GM21447 (cell line): Measurements from ENCODE around the gene SMARCC2.
"Not testable (repeated sequence)": the region's sequence is repeated elsewhere in the genome, so short reads cannot be mapped to it uniquely, and the experiment has no call there.

ENCODE experiments used
- ATAC-seq: cut with Tn5 transposase; IDR thresholded peaks from one replicate; pipeline ENCODE4 v1.9.1; 2021; ENCODE audit not compliant: unreplicated experiment

Gene SMARCC2

GRCh38 chr12:56165369-56165768, 23.9 kb downstream of the SMARCC2 start:
- no peak for ATAC-seq

- ATAC-seq: no peak
These were observed 24.9 kb downstream of the SMARCC2 start for GRCh38 chr12:56164345-56164729.

- no peak for ATAC-seq
These were observed 25.5 kb downstream of the SMARCC2 start for GRCh38 chr12:56163533-56164344.

- no peak for ATAC-seq
These were observed 26.6 kb downstream of the SMARCC2 start for GRCh38 chr12:56162468-56163290.

DNA sequence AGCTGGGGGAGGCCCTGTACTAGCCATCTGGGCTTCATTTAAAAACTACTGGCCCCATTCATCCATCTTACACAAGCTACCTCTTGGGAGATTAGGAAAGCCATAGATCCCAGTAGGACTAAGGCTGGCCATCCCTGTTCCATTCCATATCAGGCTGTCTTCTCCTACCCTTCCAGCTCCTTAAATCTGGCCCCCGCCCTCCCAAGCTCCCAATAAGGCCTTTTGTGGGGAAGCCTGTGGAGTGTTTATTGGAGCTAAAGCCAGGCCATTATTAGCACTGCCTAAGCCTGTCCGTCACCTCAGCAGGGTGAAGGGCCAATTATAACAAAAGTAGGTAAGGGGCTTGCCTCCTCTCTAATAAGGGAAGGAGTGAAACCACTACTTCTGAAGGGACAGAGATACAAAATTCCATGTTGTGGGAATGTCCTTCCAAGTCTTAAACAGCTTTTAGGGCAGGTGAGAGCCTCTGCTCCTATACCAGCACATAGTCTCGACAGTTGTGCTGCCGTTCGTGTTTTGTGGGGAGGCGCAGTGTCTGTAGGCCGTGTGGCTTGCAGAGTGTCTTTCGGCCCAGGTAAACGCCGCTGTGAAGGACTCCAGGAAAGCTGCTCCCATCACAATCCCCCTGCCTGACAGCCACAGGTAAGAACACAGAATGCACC, 27.5 kb downstream of the SMARCC2 start:
- no peak for ATAC-seq

DNA sequence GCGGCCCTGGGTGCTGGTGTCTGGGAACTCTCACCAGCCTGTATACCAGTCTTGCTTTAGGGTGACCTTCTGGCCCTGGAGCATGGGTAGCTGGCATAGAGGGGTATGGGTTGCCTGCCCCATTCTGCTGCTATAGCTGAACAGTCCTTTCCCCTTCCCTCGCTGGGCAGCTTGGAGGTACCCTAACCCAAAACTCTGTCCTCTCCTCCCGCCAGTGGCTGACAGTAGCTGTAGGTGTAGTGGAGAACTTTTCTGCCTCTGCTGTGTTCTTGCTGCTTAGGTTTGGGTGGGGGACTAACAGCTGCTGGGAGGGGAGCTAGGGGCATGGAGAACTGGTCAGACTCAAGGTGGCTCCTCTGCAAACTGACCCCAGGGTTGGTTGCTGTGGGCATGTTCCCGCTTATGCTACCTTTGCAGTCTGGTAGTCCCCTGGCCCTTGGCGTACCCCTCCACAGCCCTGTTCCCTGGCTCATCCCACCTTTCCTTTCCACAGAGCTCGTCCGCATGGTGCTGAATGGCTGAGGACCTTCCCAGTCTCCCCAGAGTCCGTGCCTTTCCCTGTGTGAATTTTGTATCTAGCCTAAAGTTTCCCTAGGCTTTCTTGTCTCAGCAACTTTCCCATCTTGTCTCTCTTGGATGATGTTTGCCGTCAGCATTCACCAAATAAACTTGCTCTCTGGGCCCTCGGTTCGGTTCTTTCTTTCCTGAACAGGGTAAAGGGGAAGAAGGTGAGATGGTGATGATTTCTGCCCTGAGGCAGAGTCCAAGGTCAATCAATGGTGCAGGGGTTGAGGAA, 28.2 kb downstream of the SMARCC2 start:
- ATAC-seq: no peak

DNA sequence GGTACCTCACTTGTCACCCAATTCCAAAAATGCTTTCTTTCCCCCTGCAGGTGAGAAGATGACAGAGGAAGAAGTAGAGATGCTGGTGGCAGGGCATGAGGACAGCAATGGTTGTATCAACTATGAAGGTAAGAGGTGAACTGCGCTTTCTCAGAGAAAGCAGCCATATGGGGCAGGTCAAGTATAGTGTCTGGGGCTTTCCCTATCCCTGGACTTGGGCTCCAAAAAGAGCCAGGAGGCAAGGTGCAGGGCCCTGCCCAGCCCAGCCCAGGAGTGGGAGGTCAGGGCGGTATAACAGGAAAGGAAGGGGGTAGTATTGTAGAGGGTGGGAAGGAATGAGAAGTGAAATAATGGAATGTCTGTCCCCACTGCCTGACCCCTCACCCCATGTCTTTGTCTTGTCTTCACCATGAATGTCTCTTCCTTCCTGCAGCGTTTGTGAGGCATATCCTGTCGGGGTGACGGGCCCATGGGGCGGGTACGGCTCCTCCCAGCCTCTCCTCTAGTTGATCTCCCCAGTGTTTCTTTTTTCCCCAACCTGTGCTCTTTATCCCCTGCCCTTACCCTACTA, 29.0 kb downstream of the SMARCC2 start:
- no peak for ATAC-seq

DNA sequence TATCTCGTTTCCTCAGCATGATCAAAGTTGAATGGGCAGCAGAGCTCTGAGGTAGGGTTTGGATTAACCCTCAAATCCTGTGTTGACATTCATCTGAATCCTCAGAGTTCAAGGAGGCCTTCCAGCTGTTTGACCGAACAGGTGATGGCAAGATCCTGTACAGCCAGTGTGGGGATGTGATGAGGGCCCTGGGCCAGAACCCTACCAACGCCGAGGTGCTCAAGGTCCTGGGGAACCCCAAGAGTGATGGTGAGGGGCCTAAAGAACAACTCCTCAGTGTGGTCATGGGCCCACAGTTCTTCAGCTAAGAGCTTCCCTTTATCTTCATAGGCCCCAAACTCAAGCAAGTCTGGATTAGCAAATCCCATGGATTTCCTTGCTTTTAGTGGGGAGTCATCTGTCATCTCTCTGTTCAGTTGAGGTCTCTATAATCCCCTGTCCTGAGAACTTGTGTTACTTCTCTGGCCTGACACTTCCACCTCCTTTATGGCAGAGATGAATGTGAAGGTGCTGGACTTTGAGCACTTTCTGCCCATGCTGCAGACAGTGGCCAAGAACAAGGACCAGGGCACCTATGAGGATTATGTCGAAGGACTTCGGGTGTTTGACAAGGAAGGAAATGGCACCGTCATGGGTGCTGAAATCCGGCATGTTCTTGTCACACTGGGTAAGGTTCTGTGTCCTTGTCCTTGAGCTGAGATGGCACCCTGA, 29.6 kb downstream of the SMARCC2 start:
- no peak for ATAC-seq

DNA sequence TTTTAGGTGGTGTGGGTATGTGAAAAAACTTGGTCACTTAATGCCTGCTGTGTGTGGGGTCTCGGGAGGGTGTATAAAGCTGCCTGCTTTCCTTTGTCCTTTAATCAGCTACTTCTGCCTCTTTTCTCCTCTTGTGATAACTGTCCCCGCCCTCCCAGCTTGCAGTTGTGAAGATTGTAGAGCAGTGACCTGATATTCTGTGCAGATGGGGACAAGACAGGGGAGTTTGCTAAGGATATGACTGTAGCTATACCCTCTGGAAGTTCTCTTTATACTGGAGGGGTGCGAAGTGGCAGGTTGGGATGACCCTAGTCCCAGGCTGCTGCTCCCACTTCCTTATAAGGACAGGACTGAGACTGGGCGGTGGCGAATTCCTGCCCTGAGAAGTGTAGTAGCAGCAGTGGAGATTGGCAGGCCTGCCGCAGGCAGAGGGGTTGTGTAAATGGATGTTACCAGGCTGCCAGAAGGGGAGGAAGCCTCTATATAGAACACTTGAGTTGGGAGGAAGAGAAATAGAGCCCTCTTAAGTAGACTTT, 30.3 kb downstream of the SMARCC2 start:
- no peak for ATAC-seq

- peak; percentile 81 for ATAC-seq
These were observed 31.0 kb downstream of the SMARCC2 start, which contains the start of gene MYL6 for GRCh38 chr12:56158029-56158925. Gene MYL6 (plus strand): TSS chr12:56158359. CDS start chr12:56158402, 43 bp downstream.

DNA sequence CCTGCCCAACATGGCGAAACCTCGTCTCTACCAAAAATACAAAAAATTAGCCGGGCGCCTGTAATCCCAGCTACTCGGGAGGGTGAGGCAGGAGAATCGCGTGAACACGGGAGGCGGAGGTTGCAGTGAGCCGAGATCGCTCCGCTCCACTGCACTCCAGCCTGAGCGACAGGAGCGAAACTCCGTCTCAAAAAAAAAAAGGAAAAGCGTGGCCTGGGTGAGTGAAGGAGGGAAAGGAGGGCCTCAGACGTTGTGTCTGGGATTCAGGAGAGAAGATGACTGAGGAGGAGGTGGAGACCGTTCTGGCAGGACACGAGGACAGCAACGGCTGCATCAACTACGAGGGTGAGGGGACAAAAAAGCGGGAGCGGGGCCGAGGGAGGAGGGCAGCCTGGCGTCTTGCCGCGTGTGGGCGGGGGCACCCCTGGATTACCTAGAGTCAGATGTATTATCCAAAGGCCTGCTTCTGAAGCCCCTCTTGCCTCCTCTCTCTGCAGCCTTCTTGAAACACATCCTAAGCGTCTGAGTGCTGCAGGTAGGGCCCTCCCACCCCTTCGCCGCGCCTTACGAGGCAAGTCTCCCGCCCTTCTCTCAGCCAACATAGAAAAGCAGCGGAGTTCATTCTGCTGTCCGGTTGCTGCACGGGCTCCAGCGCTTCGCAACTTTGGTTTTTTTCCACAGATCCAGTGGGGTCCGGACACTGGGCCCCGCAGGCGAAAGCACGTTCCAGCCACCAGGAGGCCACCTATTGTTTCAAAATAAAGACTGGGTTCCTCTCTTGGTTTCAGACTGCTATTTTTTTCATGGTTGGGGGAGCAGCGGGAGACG, 31.9 kb downstream of the SMARCC2 start:
- ATAC-seq: peak; percentile 40

- not testable (repeated sequence) for ATAC-seq
These were observed 32.7 kb downstream of the SMARCC2 start for GRCh38 chr12:56156464-56157200.

- ATAC-seq: no peak
These were observed 33.9 kb downstream of the SMARCC2 start for GRCh38 chr12:56155256-56155845.

- no peak for ATAC-seq
These were observed 34.5 kb downstream of the SMARCC2 start for GRCh38 chr12:56154818-56155217.

DNA sequence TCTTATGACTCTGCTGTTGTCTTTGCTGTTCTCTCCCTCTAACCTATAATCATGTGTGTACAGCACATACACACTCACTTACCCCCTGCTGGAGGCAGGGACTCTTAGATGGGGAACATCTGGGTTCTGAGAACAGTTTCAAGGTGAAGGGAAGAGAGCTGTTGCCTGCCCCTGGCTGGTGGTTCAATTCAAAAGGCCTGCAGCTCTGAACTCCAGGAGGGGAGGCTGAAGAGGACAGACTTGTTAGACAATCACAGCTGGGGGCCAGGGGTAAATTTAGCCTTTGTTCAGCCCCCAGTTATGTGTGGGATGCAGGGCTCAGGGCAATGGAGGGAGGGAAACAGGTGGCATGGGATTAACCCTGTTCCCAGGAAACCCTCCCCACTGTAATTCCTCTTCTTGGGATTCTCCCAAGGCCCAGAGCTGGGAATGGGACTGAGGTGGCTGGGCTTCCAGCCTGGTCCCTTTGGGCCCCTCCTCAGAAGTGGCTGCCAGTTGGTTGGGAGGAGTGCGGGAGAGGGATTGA, 35.0 kb downstream of the SMARCC2 start:
- ATAC-seq: no peak

- ATAC-seq: no peak
These were observed 35.6 kb downstream of the SMARCC2 start for GRCh38 chr12:56153678-56154065.
